Gastrocnemius medialis (tissue), 4 donors: ENCODE results near the gene CAMK2D. TPM values are rescaled to one million over a fixed set of nuclear protein-coding genes. Genes with fewer than 3 reads are reported as not detected.
A peak's percentile ranks its signal among the peaks of the same experiment; 100 is the strongest.
"Not testable (repeated sequence)": the region's sequence is repeated elsewhere in the genome, so short reads cannot be mapped to it uniquely, and the experiment has no call there.

Source experiments
- ATAC-seq, 2 donors: fragments of 150-250 bp; one replicate each; pipeline ENCODE4 v1.9.1; 2016
- DNase-seq, 2 donors: peaks; one replicate each; pipeline ENCODE4 v3.0.0-alpha.2; 2019
- H3K27ac ChIP-seq, 4 donors: fragments of 200-600 bp; sonication (generic); 1 replicate in 1 of 4; 2 replicates in 3 of 4; pipeline ENCODE4 v1.5.1; 2016 to 2018; ENCODE audit warnings: mild to moderate bottlenecking in 2 of 4, moderate library complexity in 1 of 4
- H3K27me3 ChIP-seq, 3 donors: fragments of 200-600 bp; sonication (generic) in 2 of 3; 1 replicate in 1 of 3; 2 replicates in 2 of 3; pipeline versions ENCODE4 v1.5.1 to v1.6.0; 2016 to 2019; ENCODE audit warnings: mild to moderate bottlenecking in 1 of 3, moderate library complexity in 1 of 3
- H3K36me3 ChIP-seq, 2 donors: fragments of 200-600 bp; sonication (generic) in 1 of 2; one replicate each; pipeline ENCODE4 v1.5.1; 2017 to 2018
- H3K4me1 ChIP-seq, 2 donors: fragments of 200-600 bp; sonication (generic) in 1 of 2; one replicate each; pipeline ENCODE4 v1.5.1; 2016 to 2017; ENCODE audit warnings: mild to moderate bottlenecking in 2 of 2
- H3K4me3 ChIP-seq, 4 donors: fragments of 200-600 bp; sonication (generic) in 3 of 4; 1 replicate in 1 of 4; 2 replicates in 3 of 4; pipeline ENCODE4 v1.5.1; 2016 to 2019; ENCODE audit warnings: mild to moderate bottlenecking in 2 of 4
- H3K9me3 ChIP-seq, 3 donors: fragments of 200-600 bp; sonication (generic) in 2 of 3; 1 replicate in 1 of 3; 2 replicates in 2 of 3; pipeline ENCODE4 v1.5.1; 2016 to 2019
- POLR2A ChIP-seq, 2 donors: fragments of 450-650 bp; IDR thresholded peaks; one replicate each; pipeline ENCODE4 v1.6.1; 2017; ENCODE audit warnings: antibody characterized with exemption in 2 of 2, mild to moderate bottlenecking in 2 of 2, moderate library complexity in 2 of 2
- in situ Hi-C, 4 donors: fragments of 200-750 bp; cut with MboI; loops; one replicate each; pipeline versions ENCODE4 v1.15.0 to v1.8.0; 2017; ENCODE audit warnings: low sequenced_read_pairs in 4 of 4
- intact Hi-C: fragments of 100-400 bp; cut with DNase I; formaldehyde crosslinking; loops from one replicate; pipeline ENCODE4 v1.15.1; 2023; ENCODE audit warnings: low total_unique reads
- total RNA-seq, 4 donors: library from RNA; depleted of rRNA; stranded (reverse); fragments of >200 nt; gene quantifications; one replicate each; pipeline versions ENCODE4 v1.1.0 to v1.2.3, GENCODE V29; 2016
- TF ChIP-seq, protein P1 (sequence below), 5 experiments: fragments of 450-650 bp in 3 of 5; fragments of 200-600 bp in 2 of 5; sonication (generic) in 2 of 5; IDR thresholded peaks in 4 of 5; conservative IDR thresholded peaks in 1 of 5; 1 replicate in 4 of 5; 2 replicates in 1 of 5; pipeline ENCODE4 v1.5.1; 2016 to 2019; ENCODE audit warnings: antibody characterized with exemption in 5 of 5, mild to moderate bottlenecking in 3 of 5, moderate library complexity in 3 of 5

The CAMK2D gene
- total RNA-seq, 4 donors from 2014 or later: 73.2 to 149 (median 119) TPM

DNA sequence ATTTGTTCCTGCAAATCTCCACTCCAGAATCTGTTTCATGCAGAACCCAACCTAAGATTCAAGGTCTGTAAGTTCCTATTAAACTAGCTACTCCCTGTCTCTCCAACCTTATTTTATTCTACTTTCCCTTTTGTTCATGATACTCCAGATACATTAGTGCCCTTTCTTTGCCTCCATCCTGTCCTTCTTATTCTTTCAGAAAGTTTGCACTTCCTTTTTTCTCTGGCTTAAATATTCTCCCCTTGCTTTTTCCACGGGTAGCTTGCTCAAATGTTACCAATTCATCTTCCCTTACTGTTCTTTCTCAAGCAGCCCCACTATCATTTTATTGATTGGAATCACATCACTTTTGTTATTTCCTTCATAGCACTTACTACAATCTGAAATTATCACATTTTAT lies 72.1 kb downstream of the CAMK2D start:
- Histone ChIP-seq H3K9me3 (no peaks in the 10 kb centered on the region), H3K36me3 (no peaks in the 10 kb centered on the region), H3K4me3 (no peak overlapping the region), H3K27ac (peak overlapping the region in 1 of 4 donors; percentile 68), H3K4me1 (peaks cover 24 to 57% of the 10 kb centered on the region in 2 donors), H3K27me3 (no peaks in the 10 kb centered on the region)
- no peak for TF ChIP-seq POLR2A (IDR thresholded peaks at IDR 0.05)
- TF ChIP-seq, protein P1, sequence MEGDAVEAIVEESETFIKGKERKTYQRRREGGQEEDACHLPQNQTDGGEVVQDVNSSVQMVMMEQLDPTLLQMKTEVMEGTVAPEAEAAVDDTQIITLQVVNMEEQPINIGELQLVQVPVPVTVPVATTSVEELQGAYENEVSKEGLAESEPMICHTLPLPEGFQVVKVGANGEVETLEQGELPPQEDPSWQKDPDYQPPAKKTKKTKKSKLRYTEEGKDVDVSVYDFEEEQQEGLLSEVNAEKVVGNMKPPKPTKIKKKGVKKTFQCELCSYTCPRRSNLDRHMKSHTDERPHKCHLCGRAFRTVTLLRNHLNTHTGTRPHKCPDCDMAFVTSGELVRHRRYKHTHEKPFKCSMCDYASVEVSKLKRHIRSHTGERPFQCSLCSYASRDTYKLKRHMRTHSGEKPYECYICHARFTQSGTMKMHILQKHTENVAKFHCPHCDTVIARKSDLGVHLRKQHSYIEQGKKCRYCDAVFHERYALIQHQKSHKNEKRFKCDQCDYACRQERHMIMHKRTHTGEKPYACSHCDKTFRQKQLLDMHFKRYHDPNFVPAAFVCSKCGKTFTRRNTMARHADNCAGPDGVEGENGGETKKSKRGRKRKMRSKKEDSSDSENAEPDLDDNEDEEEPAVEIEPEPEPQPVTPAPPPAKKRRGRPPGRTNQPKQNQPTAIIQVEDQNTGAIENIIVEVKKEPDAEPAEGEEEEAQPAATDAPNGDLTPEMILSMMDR (IDR thresholded peaks at IDR 0.05 in 4 of 5, conservative IDR thresholded peaks at IDR 0.05 in 1 of 5): no peak
- in situ Hi-C loops: no loop called here
- ATAC-seq (no peak), DNase-seq (no peak)
- intact Hi-C loops: loop anchor here (10.0 kb wide), 1 partner anchor 295 kb away; no protein-coding TSS in a partner anchor

DNA sequence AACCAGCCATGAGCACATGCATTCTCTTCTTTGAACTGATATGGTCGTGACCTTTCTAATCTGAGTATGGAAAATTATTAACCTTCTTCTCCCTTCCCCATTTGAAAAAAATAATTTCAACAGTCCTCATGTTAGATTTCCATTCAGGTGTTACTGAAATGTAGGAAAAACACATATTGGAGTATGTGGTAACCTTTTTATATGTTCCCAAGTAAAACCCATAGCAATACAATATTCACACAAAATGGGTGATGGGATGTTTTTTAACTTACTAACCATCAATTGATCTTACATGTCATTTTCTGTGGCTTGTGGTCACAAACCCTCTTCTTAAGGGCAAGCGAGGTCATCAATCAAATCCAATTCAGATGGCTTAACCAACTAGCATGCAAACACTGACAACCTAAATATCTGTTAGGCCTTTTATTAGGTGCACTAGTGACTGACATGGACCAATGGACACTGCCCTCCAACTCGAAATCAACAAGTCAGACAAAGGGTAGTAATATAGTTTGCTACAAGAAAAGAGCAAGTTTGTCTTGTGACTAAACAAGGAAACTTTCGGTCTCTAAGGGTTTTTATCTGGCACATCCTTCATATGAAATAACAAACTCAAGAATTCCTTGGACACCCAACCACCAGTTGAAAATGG lies 74.3 kb downstream of the CAMK2D start:
- Histone ChIP-seq H3K4me1 (peaks cover 44 to 57% of the 10 kb centered on the region in 2 donors), H3K4me3 (no peak overlapping the region), H3K36me3 (no peaks in the 10 kb centered on the region), H3K27ac (peak overlapping the region in 2 of 4 donors; percentile 80), H3K27me3 (no peaks in the 10 kb centered on the region), H3K9me3 (no peaks in the 10 kb centered on the region)
- DNase-seq (no peak), ATAC-seq (no peak)
- in situ Hi-C loops (no loop called here), intact Hi-C loops (loop anchor here (10.0 kb wide), 1 partner anchor 292 kb away; no protein-coding TSS in a partner anchor)
- no peak for TF ChIP-seq POLR2A (IDR thresholded peaks at IDR 0.05)
- TF ChIP-seq, protein P1 (IDR thresholded peaks at IDR 0.05 in 4 of 5, conservative IDR thresholded peaks at IDR 0.05 in 1 of 5): no peak

DNA sequence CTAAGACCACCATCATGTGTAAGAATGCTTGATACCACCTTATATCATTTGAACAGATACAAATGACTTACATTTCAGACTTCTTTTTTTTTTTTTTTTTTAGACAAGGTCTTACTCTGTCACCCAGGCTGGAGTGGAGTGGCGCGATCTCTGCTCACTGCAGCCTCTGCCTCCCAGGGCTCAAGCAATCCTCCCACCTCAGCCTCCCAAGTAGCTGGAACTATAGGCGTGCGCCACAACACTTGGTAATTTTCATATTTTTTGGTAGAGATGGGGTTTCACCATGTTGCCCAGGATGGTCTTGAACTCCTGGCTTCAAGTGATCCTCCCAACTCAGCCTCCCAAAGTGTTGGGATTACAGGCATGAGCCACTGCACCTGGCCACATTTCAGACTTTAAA lies 76.4 kb downstream of the CAMK2D start:
- peak overlapping the region; percentile 75 to 80 (median 78) for H3K27ac ChIP-seq
- H3K9me3 ChIP-seq, DNase-seq, H3K36me3 ChIP-seq, H3K27me3 ChIP-seq, ATAC-seq, in situ Hi-C loops, H3K4me3 ChIP-seq: not testable (repeated sequence)
- peaks cover 39 to 54% of the 10 kb centered on the region in 2 donors for H3K4me1 ChIP-seq
- intact Hi-C loops: loop anchor here (2.0 to 10.0 kb wide), 4 partner anchors 22 to 290 kb away; partner anchors contain the start of gene CAMK2D

DNA sequence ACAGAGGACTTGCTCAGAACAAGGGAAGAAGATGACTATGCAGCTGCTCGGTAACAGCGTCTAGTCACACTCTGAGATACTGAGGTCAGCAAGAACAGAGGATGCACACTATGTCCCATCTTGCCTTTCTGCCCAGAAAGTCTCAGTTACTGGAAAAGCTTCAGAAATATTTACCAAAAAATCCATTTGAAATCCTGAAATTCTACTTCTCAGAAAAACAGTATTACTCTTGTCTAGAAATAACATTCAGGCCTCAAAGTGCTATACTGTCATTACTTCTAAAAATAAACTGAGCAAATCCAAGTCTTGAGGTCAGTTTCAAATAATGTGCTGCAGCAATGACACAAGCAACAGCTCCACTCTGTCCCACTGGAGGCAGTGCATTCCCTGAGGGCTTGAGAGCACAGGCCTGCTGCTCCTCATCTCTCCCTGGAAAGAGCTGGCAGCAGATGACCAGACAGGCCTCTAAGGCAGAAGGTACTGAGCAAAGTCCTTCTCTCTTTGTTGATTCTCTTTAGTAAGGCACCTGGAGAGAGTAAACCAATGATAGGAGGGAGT lies 76.9 kb downstream of the CAMK2D start:
- no peaks in the 10 kb centered on the region for H3K36me3 ChIP-seq
- peaks cover 39 to 50% of the 10 kb centered on the region in 2 donors for H3K4me1 ChIP-seq
- ATAC-seq (peak; percentile 97 to 98), DNase-seq (peak; percentile 61 to 88)
- H3K9me3 ChIP-seq: no peaks in the 10 kb centered on the region
- H3K27me3 ChIP-seq: no peaks in the 10 kb centered on the region
- intact Hi-C loops (loop anchor here (1.0 to 10.0 kb wide), 5 partner anchors 22 to 290 kb away; partner anchors contain the start of gene CAMK2D), in situ Hi-C loops (no loop called here)
- peak overlapping the region; percentile 75 to 80 (median 78) for H3K27ac ChIP-seq
- no peak overlapping the region for H3K4me3 ChIP-seq
- TF ChIP-seq, protein P1 (IDR thresholded peaks at IDR 0.05 in 4 of 5, conservative IDR thresholded peaks at IDR 0.05 in 1 of 5): peak; percentile 28 to 73 (median 58)
- TF ChIP-seq POLR2A (IDR thresholded peaks at IDR 0.05): peak in 1 of 2 donors; percentile 20
